ENCODE data around the gene VPS50. TPM values are rescaled to one million over a fixed set of nuclear protein-coding genes. Genes with fewer than 3 reads are reported as not detected.

The VPS50 gene
- total RNA-seq, 2 experiments from 2014 or later, result 19.3 to 22.1 TPM

DNA sequence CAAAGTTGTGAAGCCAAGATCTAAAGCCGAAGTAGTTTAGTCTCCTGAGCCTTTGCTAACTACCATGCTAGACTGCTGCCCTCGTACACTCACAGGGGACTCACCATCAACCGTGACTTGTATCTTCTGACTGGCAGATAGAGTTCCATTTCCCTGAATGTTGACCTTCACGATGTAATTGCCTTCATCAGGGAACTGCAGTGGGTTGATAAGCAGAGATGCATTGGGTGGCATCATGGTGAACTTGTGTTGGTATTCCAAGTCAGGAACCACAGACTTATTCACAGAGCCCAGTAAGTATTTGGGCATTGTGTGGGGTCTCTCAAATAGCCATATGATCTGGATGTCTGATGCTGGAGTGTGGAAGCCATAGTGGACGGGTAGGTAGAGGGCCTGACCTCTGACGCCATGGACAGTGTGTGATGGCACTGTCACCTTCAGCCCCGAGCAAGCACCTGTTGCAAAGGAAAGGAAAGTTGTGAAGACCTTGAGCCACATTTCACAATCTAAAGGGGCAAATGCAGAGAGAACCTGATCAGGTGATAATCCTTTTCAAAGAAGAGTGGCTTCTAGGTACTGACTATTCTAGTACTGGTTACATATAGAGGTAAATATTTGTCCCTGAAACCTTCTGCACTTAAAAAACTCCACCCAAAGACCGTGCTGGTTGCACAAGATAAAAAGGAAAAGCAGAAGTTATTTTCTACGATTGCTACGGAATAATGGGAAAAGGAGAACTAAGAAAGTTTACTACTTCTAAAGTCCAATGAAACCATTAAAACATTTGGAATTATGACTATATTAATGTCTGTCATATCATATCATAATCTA, 13.0 kb upstream of the VPS50 start:
- ChIA-PET POLR2A (no interaction called here), CTCF (no interaction called here)
- Mint-ChIP-seq H3K27me3 (ENCODE audit: low read depth) (peaks cover 16% of the 10 kb centered on the region), H3K36me3 (ENCODE audit: low read depth) (no peaks in the 10 kb centered on the region), H3K4me3 (no peak overlapping the region), H3K4me1 (ENCODE audit: low read depth) (no peaks in the 10 kb centered on the region), H3K9me3 (ENCODE audit: insufficient read depth) (no peaks in the 10 kb centered on the region), H3K27ac (no peak overlapping the region)
- DNase-seq (no peak), ATAC-seq (no peak)

DNA sequence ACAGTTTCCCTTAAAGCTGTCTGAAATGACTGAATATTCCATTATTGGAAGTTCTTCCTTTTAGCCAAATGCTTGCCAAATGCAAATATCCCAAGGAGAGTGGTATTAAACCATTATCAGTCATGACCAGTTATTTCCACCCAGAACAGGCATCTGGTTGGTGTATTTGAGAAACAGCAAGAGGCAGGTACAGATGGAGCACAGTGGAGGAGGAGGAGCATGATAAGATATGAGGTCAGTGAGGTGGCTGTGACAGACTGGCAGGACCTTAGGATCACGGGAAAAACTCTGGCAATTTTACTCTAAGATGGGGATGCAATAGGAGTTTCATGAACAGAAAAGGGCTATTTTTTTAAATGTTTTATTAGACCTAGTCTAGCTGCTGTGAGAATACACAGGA, 12.3 kb upstream of the VPS50 start:
- ChIA-PET CTCF (interaction anchor here (1.4 kb wide), 1 partner anchor 599 kb away, joined by 3 read pairs; no protein-coding TSS in a partner anchor), POLR2A (no interaction called here)
- no peak overlapping the region for H3K4me3 Mint-ChIP-seq
- peaks cover 13% of the 10 kb centered on the region for H3K27me3 Mint-ChIP-seq (ENCODE audit: low read depth)
- H3K36me3 Mint-ChIP-seq (ENCODE audit: low read depth), result no peaks in the 10 kb centered on the region
- no peak for ATAC-seq
- DNase-seq, result no peak
- H3K4me1 Mint-ChIP-seq (ENCODE audit: low read depth), result no peaks in the 10 kb centered on the region
- no peaks in the 10 kb centered on the region for H3K9me3 Mint-ChIP-seq (ENCODE audit: insufficient read depth)
- no peak overlapping the region for H3K27ac Mint-ChIP-seq

DNA sequence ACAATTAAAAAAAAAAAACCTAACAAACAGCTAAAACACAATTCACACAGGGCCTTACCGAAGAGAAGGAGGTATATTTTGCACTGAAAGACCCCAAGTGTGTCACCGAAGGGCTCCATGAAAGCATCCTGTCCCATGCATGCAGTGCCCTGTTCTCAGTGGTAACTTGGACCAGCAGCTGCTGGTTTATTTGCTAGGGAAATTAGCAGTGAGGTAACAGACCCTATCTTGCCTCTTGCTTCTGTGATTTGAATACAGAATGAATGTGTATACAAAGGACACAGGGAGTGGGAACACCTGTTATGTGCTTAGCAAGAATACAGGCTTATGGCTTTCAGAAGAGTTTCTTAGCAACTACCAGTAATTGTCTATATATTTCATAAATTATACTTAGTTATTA, 5.9 kb upstream of the VPS50 start, which contains the start of gene HEPACAM2:
TSS of gene HEPACAM2 (minus strand) at position 160 of the 400 bp plus-strand sequence.
- POLR2A ChIA-PET, result no interaction called here

DNA sequence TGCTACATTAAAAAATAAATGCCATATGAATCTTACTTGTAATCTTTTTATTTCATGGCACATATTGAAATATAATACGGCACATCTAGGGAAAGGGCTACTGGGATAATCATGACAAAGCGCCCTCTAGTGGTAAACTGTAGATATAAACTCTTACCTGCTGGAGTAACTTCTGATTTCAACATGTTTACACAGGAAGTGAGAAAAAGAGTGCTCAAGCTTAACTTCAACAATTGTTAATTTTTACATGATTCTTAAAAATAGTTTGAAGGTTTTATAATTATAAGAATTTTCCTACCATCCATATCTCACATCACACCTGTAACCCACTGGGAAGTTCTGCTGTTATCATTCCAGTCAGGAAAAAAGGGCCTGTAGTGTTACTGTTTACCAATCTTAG, 3.9 kb upstream of the VPS50 start:
- H3K27ac Mint-ChIP-seq, result no peak overlapping the region
- H3K36me3 Mint-ChIP-seq (ENCODE audit: low read depth), result no peaks in the 10 kb centered on the region
- peaks cover 9% of the 10 kb centered on the region for H3K27me3 Mint-ChIP-seq (ENCODE audit: low read depth)
- H3K4me3 Mint-ChIP-seq, result no peak overlapping the region
- no peak for ATAC-seq
- CTCF ChIA-PET, result interaction anchor here (0.6 to 3.5 kb wide), 13 partner anchors 11 to 762 kb away, joined by 3 to 19 read pairs (median 4); partner anchors contain the start of gene SAMD9
- POLR2A ChIA-PET, result interaction anchor here (1.5 kb wide), 1 partner anchor 71 kb away, joined by 3 read pairs; no protein-coding TSS in a partner anchor
- H3K9me3 Mint-ChIP-seq (ENCODE audit: insufficient read depth), result no peaks in the 10 kb centered on the region
- DNase-seq, result peak; percentile 39
- H3K4me1 Mint-ChIP-seq (ENCODE audit: low read depth), result peaks cover 17% of the 10 kb centered on the region

More for the DNA sequence above, 5.9 kb upstream of the VPS50 start, which contains the start of gene HEPACAM2:
- ATAC-seq (no peak), DNase-seq (no peak)
- no peaks in the 10 kb centered on the region for H3K9me3 Mint-ChIP-seq (ENCODE audit: insufficient read depth)
- no peaks in the 10 kb centered on the region for H3K36me3 Mint-ChIP-seq (ENCODE audit: low read depth)
- CTCF ChIA-PET, result no interaction called here
- no peak within 1 kb of the TSS for H3K4me3 Mint-ChIP-seq
- no peak within 1 kb of the TSS for H3K27ac Mint-ChIP-seq
- H3K27me3 Mint-ChIP-seq (ENCODE audit: low read depth), result peaks cover 9% of the 10 kb centered on the region
- peaks cover 13% of the 10 kb centered on the region for H3K4me1 Mint-ChIP-seq (ENCODE audit: low read depth)

DNA sequence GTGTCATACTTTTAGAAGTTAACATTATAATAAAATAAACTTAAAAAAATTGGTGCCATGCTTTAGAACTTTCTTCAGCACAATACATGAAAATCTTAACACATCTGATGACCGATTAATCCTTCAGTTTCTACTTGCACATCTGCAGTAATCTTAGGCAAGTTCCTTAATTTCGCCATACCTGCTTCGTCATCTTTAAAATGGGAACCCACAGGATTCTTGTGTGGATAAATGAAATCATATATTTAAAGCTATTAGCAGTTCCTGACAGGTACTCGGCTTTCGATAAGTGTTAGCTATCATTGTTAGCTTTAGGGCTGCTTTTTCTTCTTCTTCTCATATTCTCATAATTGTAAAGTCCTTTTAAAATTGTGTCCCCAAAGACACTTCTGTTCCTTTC, 907 bp upstream of the VPS50 start:
- no peaks in the 10 kb centered on the region for H3K36me3 Mint-ChIP-seq (ENCODE audit: low read depth)
- H3K9me3 Mint-ChIP-seq (ENCODE audit: insufficient read depth), result no peaks in the 10 kb centered on the region
- H3K27me3 Mint-ChIP-seq (ENCODE audit: low read depth), result peaks cover 6% of the 10 kb centered on the region
- DNase-seq (no peak), ATAC-seq (no peak)
- peak overlapping the region; percentile 98 for H3K4me3 Mint-ChIP-seq
- CTCF ChIA-PET, result interaction anchor here (1.2 to 2.5 kb wide), 5 partner anchors 10 to 137 kb away, joined by 3 to 20 read pairs (median 6); partner anchors contain the start of gene SAMD9
- POLR2A ChIA-PET, result interaction anchor here (0.6 to 1.9 kb wide), 3 partner anchors 113 to 647 kb away, joined by 3 to 10 read pairs (median 3); partner anchors contain the start of gene SAMD9
- H3K4me1 Mint-ChIP-seq (ENCODE audit: low read depth), result peaks cover 19% of the 10 kb centered on the region
- peak overlapping the region; percentile 97 for H3K27ac Mint-ChIP-seq

GRCh38 chr7:93232673-93233018, 480 bp downstream of the VPS50 start:
- ATAC-seq (peak; percentile 10), DNase-seq (no peak)
- no peaks in the 10 kb centered on the region for H3K9me3 Mint-ChIP-seq (ENCODE audit: insufficient read depth)
- H3K27ac Mint-ChIP-seq, result peak overlapping the region; percentile 97
- H3K36me3 Mint-ChIP-seq (ENCODE audit: low read depth), result no peaks in the 10 kb centered on the region
- H3K4me3 Mint-ChIP-seq, result peak overlapping the region; percentile 98
- POLR2A ChIA-PET, result interaction anchor here (0.7 to 1.9 kb wide), 3 partner anchors 96 to 619 kb away, joined by 3 to 10 read pairs (median 3); partner anchors contain the start of gene SAMD9
- peaks cover 19% of the 10 kb centered on the region for H3K4me1 Mint-ChIP-seq (ENCODE audit: low read depth)
- CTCF ChIA-PET, result interaction anchor here (1.1 to 2.5 kb wide), 6 partner anchors 9 to 210 kb away, joined by 3 to 20 read pairs (median 5); no protein-coding TSS in a partner anchor
- H3K27me3 Mint-ChIP-seq (ENCODE audit: low read depth), result peaks cover 6% of the 10 kb centered on the region

DNA sequence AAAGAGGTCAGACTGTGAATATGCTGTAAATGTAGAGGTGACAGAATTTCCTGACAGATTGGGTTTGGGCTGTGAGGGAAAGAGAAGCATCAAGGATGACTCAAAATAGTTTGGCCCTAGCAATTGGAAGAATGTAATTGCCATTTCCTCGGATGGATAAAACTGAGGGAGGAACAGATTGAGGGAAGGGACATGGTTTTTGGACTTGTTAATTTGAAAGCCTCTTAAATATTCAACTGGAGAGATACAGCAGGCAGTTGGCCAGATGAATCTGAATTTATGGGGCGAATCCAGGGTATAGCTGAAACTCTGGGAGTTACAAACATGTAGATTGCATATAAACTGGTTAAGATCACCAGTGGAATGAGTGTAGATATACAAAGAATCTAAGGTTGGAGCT, 3.4 kb downstream of the VPS50 start:
- Mint-ChIP-seq H3K4me1 (ENCODE audit: low read depth) (peaks cover 8% of the 10 kb centered on the region), H3K36me3 (ENCODE audit: low read depth) (no peaks in the 10 kb centered on the region), H3K4me3 (no peak overlapping the region), H3K9me3 (ENCODE audit: insufficient read depth) (no peaks in the 10 kb centered on the region), H3K27me3 (ENCODE audit: low read depth) (peaks cover 2% of the 10 kb centered on the region), H3K27ac (no peak overlapping the region)
- ChIA-PET POLR2A (interaction anchor here (0.6 kb wide), 1 partner anchor 117 kb away, joined by 3 read pairs; no protein-coding TSS in a partner anchor), CTCF (interaction anchor here (1.0 kb wide), 1 partner anchor 10 kb away, joined by 5 read pairs; no protein-coding TSS in a partner anchor)
- DNase-seq (no peak), ATAC-seq (no peak)

DNA sequence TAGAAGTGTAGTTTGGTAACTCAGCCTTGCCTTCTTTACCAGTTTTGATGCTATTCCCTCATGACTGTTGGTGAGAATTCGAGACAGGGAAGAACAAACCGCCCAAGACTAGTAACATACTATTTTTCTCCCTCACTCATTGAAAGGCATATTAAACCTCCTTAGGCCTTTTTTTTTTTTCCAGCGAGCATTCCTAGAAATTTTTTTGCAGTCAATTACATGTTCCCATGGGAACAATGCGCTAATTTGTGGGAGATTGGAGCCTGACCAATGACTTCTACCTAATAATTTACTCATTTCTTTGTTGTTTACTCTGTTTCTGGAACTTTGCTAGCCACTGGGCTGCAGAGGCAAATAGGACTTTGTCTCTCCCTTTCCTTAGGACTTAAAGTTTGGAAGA, 6.0 kb downstream of the VPS50 start:
- no peaks in the 10 kb centered on the region for H3K9me3 Mint-ChIP-seq (ENCODE audit: insufficient read depth)
- POLR2A ChIA-PET, result no interaction called here

GRCh38 chr7:93238748-93239147, 6.6 kb downstream of the VPS50 start:
- Mint-ChIP-seq H3K4me3 (no peak overlapping the region), H3K4me1 (ENCODE audit: low read depth) (peaks cover under 1% of the 10 kb centered on the region), H3K27me3 (ENCODE audit: low read depth) (no peaks in the 10 kb centered on the region), H3K27ac (no peak overlapping the region), H3K36me3 (ENCODE audit: low read depth) (no peaks in the 10 kb centered on the region), H3K9me3 (ENCODE audit: insufficient read depth) (no peaks in the 10 kb centered on the region)
- POLR2A ChIA-PET, result no interaction called here
- CTCF ChIA-PET, result interaction anchor here (1.0 to 4.2 kb wide), 2 partner anchors 10 to 312 kb away, joined by 3 to 19 read pairs; no protein-coding TSS in a partner anchor
- DNase-seq (no peak), ATAC-seq (no peak)

More for the DNA sequence above, 6.0 kb downstream of the VPS50 start:
- no peak overlapping the region for H3K27ac Mint-ChIP-seq
- DNase-seq, result no peak
- no peak for ATAC-seq
- peaks cover 3% of the 10 kb centered on the region for H3K4me1 Mint-ChIP-seq (ENCODE audit: low read depth)
- CTCF ChIA-PET, result no interaction called here
- H3K27me3 Mint-ChIP-seq (ENCODE audit: low read depth), result no peaks in the 10 kb centered on the region
- no peaks in the 10 kb centered on the region for H3K36me3 Mint-ChIP-seq (ENCODE audit: low read depth)
- H3K4me3 Mint-ChIP-seq, result no peak overlapping the region

GRCh38 chr7:93239824-93240223, 7.7 kb downstream of the VPS50 start:
- Mint-ChIP-seq H3K4me3 (no peak overlapping the region), H3K27ac (no peak overlapping the region), H3K27me3 (ENCODE audit: low read depth) (no peaks in the 10 kb centered on the region), H3K36me3 (ENCODE audit: low read depth) (no peaks in the 10 kb centered on the region), H3K9me3 (ENCODE audit: insufficient read depth) (no peaks in the 10 kb centered on the region), H3K4me1 (ENCODE audit: low read depth) (no peaks in the 10 kb centered on the region)
- DNase-seq (no peak), ATAC-seq (no peak)
- ChIA-PET POLR2A (no interaction called here), CTCF (interaction anchor here (1.0 to 4.2 kb wide), 3 partner anchors 11 to 311 kb away, joined by 3 to 19 read pairs (median 3); no protein-coding TSS in a partner anchor)

DNA sequence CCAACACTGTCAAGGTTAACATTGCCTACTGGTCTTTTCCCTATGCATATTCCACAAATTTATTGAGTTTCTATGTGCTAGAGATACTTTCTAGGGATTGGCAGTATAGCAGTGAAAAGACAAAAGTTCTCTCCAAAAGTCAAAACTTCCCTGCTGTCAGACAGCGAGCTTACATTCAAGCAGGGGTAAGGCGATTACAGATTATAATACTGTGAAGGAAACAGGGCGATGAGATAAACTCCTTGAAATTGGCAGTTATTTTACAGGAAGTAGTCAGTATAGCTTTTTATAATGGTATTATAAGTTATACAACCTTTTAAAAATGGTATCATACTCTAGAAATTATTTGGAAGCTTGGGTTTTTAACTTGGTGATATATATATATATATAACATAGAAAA, 9.9 kb downstream of the VPS50 start:
- DNase-seq (no peak), ATAC-seq (no peak)
- CTCF ChIA-PET, result interaction anchor here (3.3 to 4.2 kb wide), 2 partner anchors 13 to 309 kb away, joined by 19 to 21 read pairs; no protein-coding TSS in a partner anchor
- Mint-ChIP-seq H3K4me1 (ENCODE audit: low read depth) (no peaks in the 10 kb centered on the region), H3K27me3 (ENCODE audit: low read depth) (no peaks in the 10 kb centered on the region), H3K27ac (no peak overlapping the region), H3K4me3 (no peak overlapping the region), H3K36me3 (ENCODE audit: low read depth) (no peaks in the 10 kb centered on the region), H3K9me3 (ENCODE audit: insufficient read depth) (no peaks in the 10 kb centered on the region)
- POLR2A ChIA-PET, result interaction anchor here (0.7 kb wide), 1 partner anchor 10 kb away, joined by 3 read pairs; the partner anchor contains the start of gene VPS50
